H9 (cell line): ENCODE measurements around the gene SRC. TPM values are rescaled to one million over a fixed set of nuclear protein-coding genes. Genes with fewer than 3 reads are reported as not detected.

Experiments used
- DNase-seq: peaks from one replicate; pipeline ENCODE4 v3.0.0-alpha.2; 2017
- H2AFZ ChIP-seq: one replicate; pipeline ENCODE4 v1.6.1; 2013; ENCODE audit warnings: mild to moderate bottlenecking, low read length, control low read depth, moderate library complexity
- H2AK5ac ChIP-seq: 2 replicates; pipeline ENCODE4 v1.6.1; 2013; ENCODE audit warnings: low read length, control low read depth, mixed read lengths; ENCODE audit not compliant: insufficient read length
- H2BK120ac ChIP-seq: one replicate; pipeline ENCODE4 v1.6.1; 2013; ENCODE audit warnings: low read depth, mild to moderate bottlenecking, low read length, control low read depth, inconsistent platforms; ENCODE audit not compliant: poor library complexity, severe bottlenecking
- H2BK12ac ChIP-seq: 2 replicates; pipeline ENCODE4 v1.6.1; 2013; ENCODE audit warnings: low read length, control low read depth, mixed read lengths, low read depth; ENCODE audit not compliant: insufficient read length
- H2BK15ac ChIP-seq: 2 replicates; pipeline ENCODE4 v1.6.1; 2013; ENCODE audit warnings: low read depth, low read length, control low read depth
- H2BK20ac ChIP-seq: one replicate; pipeline ENCODE4 v1.6.1; 2013; ENCODE audit warnings: low read depth, mild to moderate bottlenecking, low read length, control low read depth, inconsistent platforms; ENCODE audit not compliant: poor library complexity, severe bottlenecking
- H2BK5ac ChIP-seq: 2 replicates; pipeline ENCODE4 v1.6.1; 2013; ENCODE audit warnings: low read length, control low read depth, mixed read lengths; ENCODE audit not compliant: insufficient read length
- H3K14ac ChIP-seq: 2 replicates; pipeline ENCODE4 v1.6.1; 2013; ENCODE audit warnings: low read length, control low read depth; ENCODE audit not compliant: insufficient read depth
- H3K18ac ChIP-seq: 2 replicates; pipeline ENCODE4 v1.6.1; 2013; ENCODE audit warnings: low read depth, mild to moderate bottlenecking, mixed read lengths, low read length, control low read depth; ENCODE audit not compliant: insufficient read length
- H3K23ac ChIP-seq: 2 replicates; pipeline ENCODE4 v1.6.1; 2013; ENCODE audit warnings: low read length, control low read depth, mixed read lengths, low read depth; ENCODE audit not compliant: insufficient read length
- H3K23me2 ChIP-seq: 2 replicates; pipeline ENCODE4 v1.6.1; 2013; ENCODE audit warnings: low read depth, mild to moderate bottlenecking, mixed read lengths, low read length, control low read depth; ENCODE audit not compliant: insufficient read length, poor library complexity, severe bottlenecking
- H3K27ac ChIP-seq: 2 replicates; pipeline ENCODE4 v1.5.1; 2013; ENCODE audit warnings: low read length, control low read depth, mixed read lengths, low read depth; ENCODE audit not compliant: insufficient read length
- H3K27me3 ChIP-seq: 2 replicates; pipeline ENCODE4 v1.6.1; 2013; ENCODE audit warnings: low read length, control low read depth, inconsistent platforms; ENCODE audit not compliant: insufficient read depth
- H3K4ac ChIP-seq: 2 replicates; pipeline ENCODE4 v1.6.1; 2013; ENCODE audit warnings: low read depth, mild to moderate bottlenecking, control low read depth, inconsistent platforms, low read length, moderate library complexity
- H3K4me1 ChIP-seq: 2 replicates; pipeline ENCODE4 v1.6.1; 2013; ENCODE audit warnings: low read length, control low read depth, inconsistent platforms; ENCODE audit not compliant: insufficient read depth
- H3K4me2 ChIP-seq: 2 replicates; pipeline ENCODE4 v1.6.1; 2013; ENCODE audit warnings: low read length, control low read depth, mixed read lengths; ENCODE audit not compliant: insufficient read length, insufficient read depth
- H3K56ac ChIP-seq: 2 replicates; pipeline ENCODE4 v1.6.1; 2013; ENCODE audit warnings: low read depth, mild to moderate bottlenecking, mixed read lengths, low read length, control low read depth; ENCODE audit not compliant: insufficient read length
- H3K79me1 ChIP-seq: 2 replicates; pipeline ENCODE4 v1.6.1; 2013; ENCODE audit warnings: low read depth, mild to moderate bottlenecking, moderate library complexity, low read length, control low read depth, inconsistent platforms; ENCODE audit not compliant: insufficient read depth, poor library complexity, severe bottlenecking
- H3K79me2 ChIP-seq: 2 replicates; pipeline ENCODE4 v1.6.1; 2013; ENCODE audit warnings: low read length, control low read depth, inconsistent platforms; ENCODE audit not compliant: insufficient read depth
- H3K9ac ChIP-seq: 2 replicates; pipeline ENCODE4 v1.6.1; 2013; ENCODE audit warnings: low read length, control low read depth, mixed read lengths; ENCODE audit not compliant: insufficient read length; ENCODE audit errors: extremely low read depth
- H3K9me3 ChIP-seq: one replicate; pipeline ENCODE4 v1.6.1; 2013; ENCODE audit warnings: low read depth, low read length, inconsistent platforms; ENCODE audit not compliant: control insufficient read depth
- H3T11ph ChIP-seq: one replicate; pipeline ENCODE4 v1.6.1; 2013; ENCODE audit warnings: mild to moderate bottlenecking, low read length, control low read depth, inconsistent platforms
- H4K20me1 ChIP-seq: one replicate; pipeline ENCODE4 v1.6.1; 2013; ENCODE audit not compliant: control insufficient read depth, insufficient read length, insufficient read depth
- H4K5ac ChIP-seq: 2 replicates; pipeline ENCODE4 v1.6.1; 2013; ENCODE audit warnings: low read depth, mild to moderate bottlenecking, mixed read lengths, low read length, control low read depth; ENCODE audit not compliant: insufficient read length
- H4K8ac ChIP-seq: replicated peaks from 2 replicates; pipeline ENCODE4 v1.6.1; 2013; ENCODE audit warnings: low read length, control low read depth, mixed read lengths, low read depth; ENCODE audit not compliant: insufficient read length
- H4K91ac ChIP-seq: 2 replicates; pipeline ENCODE4 v1.6.1; 2013; ENCODE audit warnings: low read depth, mild to moderate bottlenecking, moderate library complexity, mixed read lengths, low read length, control low read depth; ENCODE audit not compliant: insufficient read length
- H3K27ac Mint-ChIP-seq, 3 experiments: 2 replicates in 2 of 3; 3 replicates in 1 of 3; pipeline ENCODE4 v1.8.0; 2020 to 2021; ENCODE audit warnings: mixed read lengths in 3 of 3, mild to moderate bottlenecking in 1 of 3, moderate library complexity in 1 of 3
- H3K27me3 Mint-ChIP-seq: 2 replicates; pipeline ENCODE4 v1.8.0; 2021; ENCODE audit warnings: low read depth, mild to moderate bottlenecking, moderate library complexity, mixed read lengths
- H3K36me3 Mint-ChIP-seq, 3 experiments: 2 replicates in 2 of 3; 3 replicates in 1 of 3; pipeline ENCODE4 v1.8.0; 2020 to 2021; ENCODE audit warnings: low read depth in 3 of 3, mixed read lengths in 3 of 3; ENCODE audit not compliant: insufficient read depth in 1 of 3
- H3K4me1 Mint-ChIP-seq, 2 experiments: 2 replicates each; pipeline ENCODE4 v1.8.0; 2020; ENCODE audit warnings: mixed read lengths in 2 of 2
- H3K4me3 Mint-ChIP-seq, 2 experiments: 2 replicates in 1 of 2; 3 replicates in 1 of 2; pipeline ENCODE4 v1.8.0; 2020 to 2021; ENCODE audit warnings: mild to moderate bottlenecking in 2 of 2, mixed read lengths in 2 of 2, moderate library complexity in 1 of 2
- H3K9me3 Mint-ChIP-seq, 2 experiments: 2 replicates in 1 of 2; 3 replicates in 1 of 2; pipeline ENCODE4 v1.8.0; 2020; ENCODE audit warnings: mild to moderate bottlenecking in 2 of 2, mixed read lengths in 2 of 2, moderate library complexity in 1 of 2
- CTCF ChIP-seq: fragments of 200-600 bp; sonication (generic); conservative IDR thresholded peaks from 3 replicates; pipeline ENCODE4 v1.8.0; 2021; ENCODE audit warnings: antibody characterized with exemption, mild to moderate bottlenecking
- WGBS: extraction: QIAGEN DNeasy Blood & Tissue Kit; methylation state at CpG from one replicate; pipeline ENCODE4 v1.1.7; 2013; ENCODE audit warnings: missing lambda C conversion rate, low lambda C conversion rate, mixed read lengths; ENCODE audit not compliant: insufficient read length; ENCODE audit errors: extremely low coverage; 5-methylcytosine and 5-hydroxymethylcytosine counted together
- total RNA-seq: library from RNA; stranded (reverse); gene quantifications from 2 replicates; pipeline ENCODE4 v1.2.1, GENCODE V29; 2021

Gene SRC
- total RNA-seq, 1 experiment from 2014 or later: 44.5 TPM

DNA sequence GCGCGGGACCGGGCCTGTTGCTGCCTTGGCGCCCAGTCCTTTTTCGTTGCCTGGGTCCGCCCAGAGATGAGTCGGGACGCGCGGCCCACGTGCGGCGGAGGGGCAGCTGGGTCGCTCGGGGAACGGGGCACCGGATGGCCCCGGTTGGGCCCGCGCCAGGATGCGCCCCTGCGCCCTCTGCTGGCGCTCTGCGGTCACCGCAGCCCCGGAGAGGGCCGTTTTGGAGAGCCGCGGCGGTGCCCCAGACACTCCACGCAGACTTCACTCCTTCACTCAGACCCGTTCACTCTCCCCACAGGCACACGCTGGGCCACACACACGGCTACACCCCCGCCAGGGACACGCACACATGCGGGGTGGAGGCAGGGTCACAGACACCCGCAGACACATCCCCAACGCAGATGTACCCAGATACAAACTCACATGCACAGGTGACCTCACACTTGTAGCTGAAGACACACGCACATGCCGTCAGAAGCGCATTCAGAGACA, 38.8 kb downstream of the SRC start:
- peak; percentile 91 for TF ChIP-seq CTCF
- no peak overlapping the region for H3K9ac ChIP-seq
- peak; percentile 68 for DNase-seq

More for the DNA sequence above, 38.8 kb downstream of the SRC start:
- Histone ChIP-seq H3T11ph (no peak overlapping the region), H3K18ac (no peak overlapping the region), H4K5ac (no peak overlapping the region), H3K9me3 (no peaks in the 10 kb centered on the region), H2BK15ac (no peak overlapping the region), H3K79me1 (no peaks in the 10 kb centered on the region), H3K4me1 (no peaks in the 10 kb centered on the region; the same call in 1 of the 2 replicates), H3K14ac (no peak overlapping the region), H3K79me2 (no peaks in the 10 kb centered on the region), H2BK12ac (no peak overlapping the region), H2BK20ac (no peak overlapping the region), H4K91ac (no peak overlapping the region), H2BK120ac (no peak overlapping the region), H2BK5ac (no peak overlapping the region), H2AK5ac (no peak overlapping the region), H3K4ac (no peak overlapping the region), H3K56ac (no peak overlapping the region), H3K27me3 (no peaks in the 10 kb centered on the region), H3K4me2 (no peak overlapping the region), H3K27ac (no peak overlapping the region), H3K23me2 (no peaks in the 10 kb centered on the region), H2AFZ (no peak overlapping the region), H4K8ac (no peak overlapping the region), H3K23ac (no peak overlapping the region), H4K20me1 (no peaks in the 10 kb centered on the region)
- peaks cover 9 to 27% (median 23%) of the 10 kb centered on the region in 3 experiments for H3K36me3 Mint-ChIP-seq
- H3K4me3 Mint-ChIP-seq: peak overlapping the region; percentile 30 to 64; a peak in 3 of 5 replicates
- H3K4me1 Mint-ChIP-seq: peaks cover 4 to 7% of the 10 kb centered on the region in 2 experiments
- H3K27me3 Mint-ChIP-seq: no peaks in the 10 kb centered on the region; the same call in 1 of the 2 replicates
- H3K27ac Mint-ChIP-seq: peak overlapping the region in 2 of 3 experiments; percentile 63 to 96; a peak in 3 of 7 replicates
- no CpG with 5 or more reads among the region's 42 CpGs for WGBS
- H3K9me3 Mint-ChIP-seq: no peaks in the 10 kb centered on the region; a peak in 1 of 5 replicates
